CD8-positive, alpha-beta memory T cell (primary cell): ENCODE data around the gene ASAP2. TPM values are rescaled to one million over a fixed set of nuclear protein-coding genes. Genes with fewer than 3 reads are reported as not detected.

Experiments used
- CTCF ChIA-PET: fragments of 350-600 bp; sonication (Branson Sonifier 250); formaldehyde crosslinking; loops from one replicate; lab custom pipeline; 2021; ENCODE audit warnings: antibody characterized with exemption; lab: Charles Lee
- POLR2A ChIA-PET: fragments of 350-600 bp; sonication (Branson Sonifier 250); formaldehyde crosslinking; loops from one replicate; lab custom pipeline; 2021; ENCODE audit warnings: antibody characterized with exemption; lab: Charles Lee
- DNase-seq, 5 donors: peaks; one replicate each; pipeline versions ENCODE4 v3.0.0 to v3.0.0-alpha.2; 2020 to 2022; ENCODE audit warnings: mixed read lengths in 1 of 5
- H3K27ac ChIP-seq: one replicate; pipeline ENCODE4 v1.7.0; 2013; ENCODE audit warnings: low read depth, mild to moderate bottlenecking, low read length, moderate library complexity
- H3K27me3 ChIP-seq: 2 replicates; pipeline ENCODE4 v1.7.0; 2013; ENCODE audit warnings: low read length, mild to moderate bottlenecking; ENCODE audit not compliant: insufficient read depth, poor library complexity, severe bottlenecking
- H3K36me3 ChIP-seq: 2 replicates; pipeline ENCODE4 v1.7.0; 2013; ENCODE audit warnings: mild to moderate bottlenecking, low read length, moderate library complexity; ENCODE audit not compliant: insufficient read depth
- H3K4me1 ChIP-seq: 2 replicates; pipeline ENCODE4 v1.7.0; 2013; ENCODE audit warnings: mild to moderate bottlenecking, low read length, moderate library complexity; ENCODE audit not compliant: insufficient read depth
- H3K4me3 ChIP-seq: 2 replicates; pipeline ENCODE4 v1.7.0; 2013; ENCODE audit warnings: mild to moderate bottlenecking, low read length
- H3K9me3 ChIP-seq: 2 replicates; pipeline ENCODE4 v1.7.0; 2013; ENCODE audit warnings: mild to moderate bottlenecking, low read length
- H3K27ac Mint-ChIP-seq, 8 donors: one replicate each; pipeline ENCODE4 v1.8.0; 2020 to 2021; ENCODE audit warnings: mixed read lengths in 8 of 8, mild to moderate bottlenecking in 6 of 8, inconsistent platforms in 3 of 8, moderate library complexity in 3 of 8
- H3K27me3 Mint-ChIP-seq, 2 donors: one replicate each; pipeline ENCODE4 v1.8.0; 2020 to 2021; ENCODE audit warnings: mixed read lengths in 2 of 2, mild to moderate bottlenecking in 1 of 2, moderate library complexity in 1 of 2
- H3K36me3 Mint-ChIP-seq, 3 donors: one replicate each; pipeline ENCODE4 v1.8.0; 2020 to 2021; ENCODE audit warnings: mixed read lengths in 3 of 3, inconsistent platforms in 1 of 3, mild to moderate bottlenecking in 1 of 3
- H3K4me1 Mint-ChIP-seq, 3 donors: one replicate each; pipeline ENCODE4 v1.8.0; 2020 to 2021; ENCODE audit warnings: mixed read lengths in 3 of 3, inconsistent platforms in 1 of 3, mild to moderate bottlenecking in 1 of 3
- H3K4me3 Mint-ChIP-seq, 7 donors: one replicate each; pipeline ENCODE4 v1.8.0; 2020 to 2021; ENCODE audit warnings: mixed read lengths in 7 of 7, mild to moderate bottlenecking in 6 of 7, moderate library complexity in 4 of 7, inconsistent platforms in 2 of 7
- H3K9me3 Mint-ChIP-seq, 5 donors: one replicate each; pipeline ENCODE4 v1.8.0; 2020 to 2022; ENCODE audit warnings: mixed read lengths in 5 of 5, mild to moderate bottlenecking in 3 of 5, moderate library complexity in 2 of 5, inconsistent platforms in 1 of 5
- polyA plus RNA-seq: library from polyadenylated mRNA; unstranded; fragments of 300-500 nt; fragmentation: Illumina TruSeq; gene quantifications from one replicate; pipeline ENCODE4 v1.2.3, GENCODE V29; 2021
- total RNA-seq, 2 experiments: library from RNA; stranded (reverse); gene quantifications; one replicate each; pipeline ENCODE4 v1.2.3, GENCODE V29; 2021

Gene ASAP2
- total and polyA plus RNA-seq, 3 experiments from 2014 or later: 0.15 to 0.38 TPM; not detected in 1

- H3K36me3 ChIP-seq: no peaks in the 10 kb centered on the region
- Mint-ChIP-seq H3K4me1 (peaks cover 0 to 3% (median 0%) of the 10 kb centered on the region in 3 donors), H3K36me3 (no peaks in the 10 kb centered on the region), H3K4me3 (no peak overlapping the region), H3K27ac (no peak overlapping the region), H3K27me3 (peaks cover 8 to 16% of the 10 kb centered on the region in 2 donors), H3K9me3 (no peaks in the 10 kb centered on the region)
- DNase-seq: no peak
- no peaks in the 10 kb centered on the region for H3K9me3 ChIP-seq
- ChIA-PET POLR2A (no interaction called here), CTCF (no interaction called here)
- H3K4me1 ChIP-seq: no peaks in the 10 kb centered on the region
- H3K27ac ChIP-seq: no peak overlapping the region
- no peaks in the 10 kb centered on the region for H3K27me3 ChIP-seq
- no peak overlapping the region for H3K4me3 ChIP-seq
These were observed 101.8 kb downstream of the ASAP2 start for GRCh38 chr2:9308186-9308955.

- ChIA-PET POLR2A (no interaction called here), CTCF (no interaction called here)
- DNase-seq: no peak
- Mint-ChIP-seq H3K4me3 (no peak overlapping the region), H3K4me1 (peaks cover 0 to 3% (median 0%) of the 10 kb centered on the region in 3 donors), H3K27ac (no peak overlapping the region), H3K9me3 (no peaks in the 10 kb centered on the region), H3K27me3 (peaks cover 7 to 13% of the 10 kb centered on the region in 2 donors), H3K36me3 (no peaks in the 10 kb centered on the region)
- H3K9me3 ChIP-seq: no peaks in the 10 kb centered on the region
- H3K27ac ChIP-seq: no peak overlapping the region
- no peaks in the 10 kb centered on the region for H3K4me1 ChIP-seq
- H3K4me3 ChIP-seq: no peak overlapping the region
- H3K36me3 ChIP-seq: no peaks in the 10 kb centered on the region
- no peaks in the 10 kb centered on the region for H3K27me3 ChIP-seq
These were observed 102.5 kb downstream of the ASAP2 start for GRCh38 chr2:9309147-9309546.

- Histone ChIP-seq H3K4me3 (no peak overlapping the region), H3K36me3 (no peaks in the 10 kb centered on the region), H3K9me3 (no peaks in the 10 kb centered on the region), H3K4me1 (no peaks in the 10 kb centered on the region), H3K27me3 (no peaks in the 10 kb centered on the region), H3K27ac (no peak overlapping the region)
- H3K36me3 Mint-ChIP-seq: no peaks in the 10 kb centered on the region
- H3K4me3 Mint-ChIP-seq: no peak overlapping the region
- no peak for DNase-seq
- POLR2A ChIA-PET: no interaction called here
- H3K9me3 Mint-ChIP-seq: peaks cover 0 to 2% (median 0%) of the 10 kb centered on the region in 5 donors
- peak overlapping the region in 1 of 8 donors; percentile 8 for H3K27ac Mint-ChIP-seq
- peaks cover 8 to 17% of the 10 kb centered on the region in 2 donors for H3K27me3 Mint-ChIP-seq
- CTCF ChIA-PET: interaction anchor here (1.3 kb wide), 1 partner anchor 30 kb away, joined by 3 read pairs; no protein-coding TSS in a partner anchor
- peaks cover 0 to 3% (median 0%) of the 10 kb centered on the region in 3 donors for H3K4me1 Mint-ChIP-seq
These were observed 103.8 kb downstream of the ASAP2 start for GRCh38 chr2:9310377-9310776.

DNA sequence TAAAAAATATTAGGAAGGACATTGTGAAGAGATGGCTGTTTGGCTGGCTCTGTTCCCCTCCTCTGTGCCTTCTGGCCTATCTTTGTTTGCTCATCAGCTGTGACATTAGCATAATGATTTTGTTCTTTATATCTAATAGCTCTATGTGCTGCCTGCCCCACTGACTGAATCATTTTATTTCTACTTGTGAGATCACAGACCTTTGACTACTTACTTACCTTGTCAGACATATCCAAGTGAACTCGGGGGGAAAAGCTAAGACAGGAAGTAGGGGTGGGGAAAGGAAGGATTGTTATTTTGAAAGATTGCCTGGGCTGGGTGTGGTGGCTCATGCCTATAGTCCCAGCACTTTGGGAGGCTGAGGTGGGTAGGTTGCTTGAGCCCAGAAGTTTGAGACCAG lies 104.2 kb downstream of the ASAP2 start:
- Mint-ChIP-seq H3K4me3 (no peak overlapping the region), H3K36me3 (no peaks in the 10 kb centered on the region), H3K9me3 (peaks cover 0 to 3% (median 0%) of the 10 kb centered on the region in 5 donors), H3K27ac (no peak overlapping the region), H3K4me1 (peaks cover 0 to 3% (median 0%) of the 10 kb centered on the region in 3 donors), H3K27me3 (peaks cover 11 to 18% of the 10 kb centered on the region in 2 donors)
- H3K36me3 ChIP-seq: no peaks in the 10 kb centered on the region
- H3K4me3 ChIP-seq: no peak overlapping the region
- no peaks in the 10 kb centered on the region for H3K4me1 ChIP-seq
- H3K27me3 ChIP-seq: no peaks in the 10 kb centered on the region
- ChIA-PET CTCF (interaction anchor here (1.3 kb wide), 1 partner anchor 30 kb away, joined by 3 read pairs; no protein-coding TSS in a partner anchor), POLR2A (no interaction called here)
- H3K9me3 ChIP-seq: no peaks in the 10 kb centered on the region
- DNase-seq: no peak
- H3K27ac ChIP-seq: no peak overlapping the region

DNA sequence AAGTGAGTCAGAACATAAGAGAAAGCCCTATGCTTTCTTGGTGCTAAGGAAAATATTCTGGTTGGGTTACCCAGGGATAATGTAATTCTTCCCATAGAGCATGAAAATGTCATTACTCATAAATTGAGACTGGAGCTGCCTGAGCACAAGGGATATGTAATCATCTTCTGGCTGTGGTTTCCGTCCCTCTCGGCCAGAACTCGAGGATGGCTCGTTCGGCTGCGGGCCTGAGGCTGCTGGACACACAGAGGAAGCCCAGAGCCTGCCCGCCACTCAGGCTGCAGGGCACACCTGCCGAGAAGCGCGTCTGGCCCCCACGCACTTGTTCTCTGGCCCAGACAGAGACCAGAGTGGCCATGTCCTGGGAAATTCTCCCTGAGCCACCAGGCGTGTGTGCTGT lies 104.9 kb downstream of the ASAP2 start:
- CTCF ChIA-PET: no interaction called here

DNA sequence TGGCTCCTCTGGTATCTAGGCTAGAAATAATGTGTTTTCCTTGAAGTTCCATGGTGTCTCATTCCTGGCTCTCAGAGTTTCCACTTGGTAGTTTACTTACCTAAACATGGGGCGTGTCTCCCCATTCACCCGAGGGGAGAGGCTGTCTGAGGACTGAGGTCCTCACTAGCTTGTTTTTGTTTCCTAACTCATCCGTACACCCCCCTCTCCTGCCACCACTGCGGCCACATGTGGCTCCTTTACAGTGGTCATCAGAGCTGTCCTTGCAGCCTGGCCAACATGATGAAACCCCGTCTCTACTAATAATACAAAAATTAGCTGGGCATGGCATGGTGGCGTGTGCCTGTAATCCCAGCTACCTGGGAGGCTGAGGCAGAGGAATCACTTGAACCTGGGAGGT lies 106.0 kb downstream of the ASAP2 start:
- CTCF ChIA-PET: no interaction called here
- no peaks in the 10 kb centered on the region for H3K36me3 Mint-ChIP-seq
- Histone ChIP-seq H3K27me3 (no peaks in the 10 kb centered on the region), H3K36me3 (no peaks in the 10 kb centered on the region), H3K4me1 (no peaks in the 10 kb centered on the region), H3K4me3 (no peak overlapping the region), H3K27ac (no peak overlapping the region), H3K9me3 (no peaks in the 10 kb centered on the region)
- H3K4me3 Mint-ChIP-seq: no peak overlapping the region
- DNase-seq: no peak
- H3K4me1 Mint-ChIP-seq: peaks cover 0 to 3% (median 0%) of the 10 kb centered on the region in 3 donors
- peaks cover 0 to 3% (median 0%) of the 10 kb centered on the region in 5 donors for H3K9me3 Mint-ChIP-seq
- POLR2A ChIA-PET: no interaction called here
- no peak overlapping the region for H3K27ac Mint-ChIP-seq
- H3K27me3 Mint-ChIP-seq: peaks cover 11 to 18% of the 10 kb centered on the region in 2 donors

More for the DNA sequence above, 104.9 kb downstream of the ASAP2 start:
- H3K36me3 ChIP-seq: no peaks in the 10 kb centered on the region
- POLR2A ChIA-PET: no interaction called here
- H3K4me3 ChIP-seq: no peak overlapping the region
- Mint-ChIP-seq H3K36me3 (no peaks in the 10 kb centered on the region), H3K27ac (no peak overlapping the region), H3K4me1 (peaks cover 0 to 3% (median 0%) of the 10 kb centered on the region in 3 donors), H3K9me3 (peaks cover 0 to 3% (median 0%) of the 10 kb centered on the region in 5 donors), H3K4me3 (no peak overlapping the region), H3K27me3 (peaks cover 11 to 18% of the 10 kb centered on the region in 2 donors)
- DNase-seq: no peak
- no peak overlapping the region for H3K27ac ChIP-seq
- H3K9me3 ChIP-seq: no peaks in the 10 kb centered on the region
- no peaks in the 10 kb centered on the region for H3K4me1 ChIP-seq
- H3K27me3 ChIP-seq: no peaks in the 10 kb centered on the region

DNA sequence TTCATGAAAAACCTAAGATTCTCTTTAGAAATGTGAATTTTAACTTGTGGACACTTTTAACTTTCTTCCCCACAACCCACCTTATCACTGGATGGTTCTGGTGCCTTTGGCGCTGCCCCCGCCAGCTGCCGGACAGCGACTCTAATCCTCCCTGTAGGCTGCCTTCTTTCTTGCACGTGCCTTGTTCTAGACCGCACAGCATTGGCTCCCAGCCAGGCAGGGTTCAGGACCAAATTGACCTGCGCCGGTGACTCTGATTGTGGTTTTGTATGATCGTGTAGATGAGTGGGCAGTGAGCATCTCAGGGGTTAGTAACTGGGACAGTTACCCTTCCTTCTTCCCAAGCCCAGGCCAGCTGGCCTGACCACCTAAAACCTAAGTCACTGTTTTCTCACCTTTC lies 106.8 kb downstream of the ASAP2 start:
- Mint-ChIP-seq H3K4me3 (no peak overlapping the region), H3K9me3 (peaks cover 0 to 3% (median 0%) of the 10 kb centered on the region in 5 donors), H3K4me1 (peaks cover 0 to 3% (median 0%) of the 10 kb centered on the region in 3 donors), H3K27ac (no peak overlapping the region), H3K36me3 (no peaks in the 10 kb centered on the region), H3K27me3 (peaks cover 11 to 18% of the 10 kb centered on the region in 2 donors)
- no peaks in the 10 kb centered on the region for H3K9me3 ChIP-seq
- H3K27ac ChIP-seq: no peak overlapping the region
- H3K4me3 ChIP-seq: no peak overlapping the region
- H3K27me3 ChIP-seq: no peaks in the 10 kb centered on the region
- CTCF ChIA-PET: no interaction called here
- POLR2A ChIA-PET: no interaction called here
- no peak for DNase-seq
- no peaks in the 10 kb centered on the region for H3K4me1 ChIP-seq
- no peaks in the 10 kb centered on the region for H3K36me3 ChIP-seq

- POLR2A ChIA-PET: no interaction called here
- H3K36me3 Mint-ChIP-seq: no peaks in the 10 kb centered on the region
- Histone ChIP-seq H3K4me1 (no peaks in the 10 kb centered on the region), H3K27ac (no peak overlapping the region), H3K4me3 (no peak overlapping the region), H3K36me3 (no peaks in the 10 kb centered on the region), H3K27me3 (no peaks in the 10 kb centered on the region), H3K9me3 (no peaks in the 10 kb centered on the region)
- H3K4me3 Mint-ChIP-seq: no peak overlapping the region
- peaks cover 0 to 3% (median 0%) of the 10 kb centered on the region in 3 donors for H3K4me1 Mint-ChIP-seq
- peaks cover 10 to 25% of the 10 kb centered on the region in 2 donors for H3K27me3 Mint-ChIP-seq
- CTCF ChIA-PET: no interaction called here
- no peak for DNase-seq
- H3K9me3 Mint-ChIP-seq: peaks cover 0 to 3% (median 0%) of the 10 kb centered on the region in 5 donors
- H3K27ac Mint-ChIP-seq: no peak overlapping the region
These were observed 108.8 kb downstream of the ASAP2 start for GRCh38 chr2:9315280-9315847.
